Embryonic facial prominence (tissue), 1 donor: ENCODE data around the gene TPM4.

Experiments used
- DNase-seq: peaks from one replicate; pipeline ENCODE4 v3.0.0-alpha.2; 2016; ENCODE audit errors: extremely low spot score

TPM4 gene

DNA sequence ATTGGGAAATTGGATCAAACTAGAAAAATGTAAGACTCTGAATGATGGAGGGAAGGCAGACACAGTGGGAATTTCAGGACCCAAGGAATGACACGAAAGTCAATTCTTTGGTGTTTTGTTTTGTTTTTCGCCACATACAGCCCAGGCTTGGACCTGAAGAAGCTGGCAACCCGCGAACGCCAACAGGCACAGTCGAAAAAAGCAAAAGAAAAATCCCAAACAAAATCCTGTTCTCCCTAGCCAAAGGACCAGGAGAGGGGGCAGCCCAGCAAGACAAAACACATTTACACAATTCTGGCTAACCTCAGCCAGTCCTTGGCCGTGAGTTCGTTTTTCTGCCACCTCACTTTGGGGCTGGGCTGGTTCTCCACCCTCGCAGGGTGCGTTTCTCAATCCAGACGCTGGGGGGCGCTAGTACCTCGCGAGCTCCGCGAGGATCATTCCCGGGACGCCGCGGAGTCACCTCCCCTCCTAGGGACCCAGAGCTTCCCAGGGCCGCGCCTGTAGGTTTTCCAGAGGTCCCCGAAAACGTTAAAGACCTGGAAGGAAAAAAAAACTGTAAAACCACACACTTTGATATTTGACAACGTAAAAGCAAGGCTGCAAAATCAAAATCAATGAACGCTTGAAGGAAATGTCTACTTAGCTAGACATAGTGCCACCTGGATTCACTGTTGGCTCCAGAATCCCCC is 34.9 kb upstream of the TPM4 start:
- DNase-seq: no peak

DNA sequence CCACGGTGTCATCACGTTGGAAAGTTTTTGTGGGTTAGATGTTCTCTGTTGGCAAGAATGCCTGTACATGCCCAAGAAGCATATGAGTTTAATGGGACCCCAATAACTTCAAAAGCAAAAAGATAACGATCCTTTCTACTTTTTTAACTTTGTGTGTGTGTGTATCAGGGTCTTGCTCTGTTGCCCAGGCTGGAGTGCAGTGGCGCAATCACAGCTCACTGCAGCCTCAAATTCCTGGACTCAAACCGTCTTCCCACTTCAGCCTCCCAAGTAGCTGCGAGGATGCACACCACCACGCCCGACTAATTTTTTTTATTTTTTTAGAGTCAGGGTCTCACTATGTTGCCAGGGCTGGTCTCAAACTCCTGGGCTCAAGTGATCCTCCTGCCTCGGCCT is 34.3 kb upstream of the TPM4 start:
- DNase-seq: no peak

DNA sequence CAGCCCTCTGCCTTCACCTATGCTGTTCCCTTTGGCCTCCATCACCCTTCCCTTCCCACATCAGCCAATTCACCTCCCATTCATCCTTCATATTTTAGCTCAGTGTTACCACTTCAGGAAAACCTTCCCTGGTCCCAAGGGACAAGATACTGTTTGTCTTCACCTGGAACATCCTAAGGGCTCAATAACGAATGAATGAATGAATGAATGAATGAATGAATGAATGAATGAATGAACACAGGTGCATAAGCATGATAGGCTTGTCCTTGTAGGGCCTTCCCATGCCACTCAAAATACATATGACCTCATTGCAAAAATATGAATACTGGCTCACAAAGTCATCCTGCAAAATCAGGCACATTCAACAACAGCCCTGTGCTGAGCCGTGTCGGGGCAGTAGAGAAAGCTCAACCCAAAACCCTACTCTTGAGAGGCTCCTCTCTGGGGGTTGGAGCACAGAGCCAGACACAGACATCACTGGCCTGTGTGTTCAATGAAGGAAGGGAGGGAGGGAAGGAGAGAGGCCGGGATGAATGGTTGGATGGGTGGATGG is 33.7 kb upstream of the TPM4 start:
- DNase-seq: no peak

DNA sequence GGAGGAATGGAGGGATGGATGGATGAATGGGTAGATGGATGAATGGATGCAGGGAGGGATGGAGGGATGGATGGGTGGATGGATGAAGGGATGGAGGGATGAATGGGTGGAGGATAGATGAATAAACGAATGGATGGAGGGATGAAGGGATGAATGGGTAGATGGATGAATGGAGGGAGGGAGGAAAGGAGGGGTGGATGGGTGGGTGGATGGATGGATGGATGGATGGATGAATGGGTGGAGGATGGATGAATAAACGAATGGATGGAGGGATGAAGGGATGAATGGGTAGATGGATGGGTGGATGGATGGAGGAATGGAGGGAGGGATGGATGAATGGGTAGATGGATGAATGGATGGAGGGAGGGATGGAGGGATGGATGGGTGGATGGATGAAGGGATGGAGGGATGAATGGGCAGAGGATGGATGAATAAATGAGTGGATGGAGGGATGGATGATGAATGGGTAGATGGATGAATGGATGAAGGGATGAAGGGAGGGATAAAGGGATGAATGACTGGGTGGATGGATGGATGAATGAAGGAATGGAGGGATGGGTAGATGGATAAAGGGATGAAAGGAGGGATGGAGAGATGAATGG is 33.0 kb upstream of the TPM4 start:
- no peak for DNase-seq

DNA sequence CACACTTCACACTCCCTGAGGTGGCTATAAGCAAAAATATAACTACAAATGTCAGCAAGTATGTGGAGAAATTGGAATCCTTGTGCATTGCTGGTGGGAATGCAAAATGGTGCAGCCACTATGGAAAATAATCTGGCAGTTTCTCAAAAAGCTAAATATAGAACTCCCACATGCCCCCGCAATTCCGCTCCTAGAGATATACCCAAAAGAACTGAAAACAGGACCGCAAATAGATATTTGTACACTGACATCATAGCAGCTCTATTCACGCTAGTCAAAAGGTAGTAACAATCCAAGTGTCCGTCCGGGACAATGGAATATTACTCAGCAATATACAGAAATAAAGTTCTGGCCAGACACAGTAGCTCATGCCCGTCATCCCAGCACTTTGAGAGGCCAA is 31.5 kb upstream of the TPM4 start:
- DNase-seq: no peak

DNA sequence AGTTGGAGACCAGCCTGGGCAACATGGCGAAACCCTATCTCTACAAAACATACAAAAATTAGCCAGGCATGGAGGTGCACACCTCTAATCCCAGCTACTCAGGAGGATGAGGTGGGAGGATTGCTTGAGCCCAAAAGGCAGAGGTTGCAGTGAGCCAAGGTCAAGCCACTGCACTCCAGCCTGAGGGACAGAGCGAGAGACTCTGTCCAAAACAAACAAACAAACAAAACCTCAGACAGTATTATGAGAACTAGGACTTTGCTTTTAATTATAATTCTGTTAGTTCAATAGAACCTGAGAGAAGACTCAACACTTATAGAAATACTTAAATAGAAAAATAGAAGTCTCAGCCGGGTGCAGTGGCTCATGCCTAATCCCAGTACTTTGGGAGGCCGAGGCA is 31.1 kb upstream of the TPM4 start:
- DNase-seq: no peak

DNA sequence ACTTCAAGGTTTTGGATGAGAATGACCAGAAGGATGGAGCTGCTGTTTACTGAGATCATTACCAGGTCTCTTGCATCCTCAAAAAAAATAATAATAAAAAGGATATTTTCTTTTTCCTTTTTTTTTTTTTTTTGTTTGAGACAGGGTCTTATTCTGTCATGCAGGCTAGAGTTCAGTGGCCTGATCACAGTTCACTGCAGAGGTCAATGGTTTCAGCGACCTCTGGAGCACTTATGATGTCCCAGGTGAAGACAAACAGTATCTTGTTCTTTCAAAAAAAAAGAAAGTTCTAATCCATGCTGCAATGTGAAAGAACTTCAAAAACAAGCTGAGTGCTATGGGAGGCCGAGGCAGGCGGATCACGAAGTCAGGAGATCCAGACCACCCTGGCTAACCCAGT is 30.4 kb upstream of the TPM4 start:
- no peak for DNase-seq

DNA sequence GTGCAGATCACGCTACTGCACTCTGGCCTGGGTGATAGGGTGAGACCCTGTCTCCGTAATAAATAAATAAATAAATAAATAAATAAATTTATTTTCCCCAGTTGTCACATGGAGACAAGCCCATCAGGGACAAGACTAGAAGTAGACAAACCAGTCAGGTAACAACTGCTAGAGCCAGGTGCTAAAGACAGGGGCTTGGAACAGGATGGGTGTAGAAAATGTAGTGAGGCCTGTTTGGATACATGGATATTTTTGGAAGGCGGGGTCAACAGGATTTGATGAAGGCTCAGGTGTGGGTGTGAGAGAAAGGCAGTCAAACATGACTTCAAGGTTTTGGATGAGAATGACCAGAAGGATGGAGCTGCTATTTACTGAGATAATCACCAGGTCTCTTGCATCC is 27.7 kb upstream of the TPM4 start:
- DNase-seq: no peak

DNA sequence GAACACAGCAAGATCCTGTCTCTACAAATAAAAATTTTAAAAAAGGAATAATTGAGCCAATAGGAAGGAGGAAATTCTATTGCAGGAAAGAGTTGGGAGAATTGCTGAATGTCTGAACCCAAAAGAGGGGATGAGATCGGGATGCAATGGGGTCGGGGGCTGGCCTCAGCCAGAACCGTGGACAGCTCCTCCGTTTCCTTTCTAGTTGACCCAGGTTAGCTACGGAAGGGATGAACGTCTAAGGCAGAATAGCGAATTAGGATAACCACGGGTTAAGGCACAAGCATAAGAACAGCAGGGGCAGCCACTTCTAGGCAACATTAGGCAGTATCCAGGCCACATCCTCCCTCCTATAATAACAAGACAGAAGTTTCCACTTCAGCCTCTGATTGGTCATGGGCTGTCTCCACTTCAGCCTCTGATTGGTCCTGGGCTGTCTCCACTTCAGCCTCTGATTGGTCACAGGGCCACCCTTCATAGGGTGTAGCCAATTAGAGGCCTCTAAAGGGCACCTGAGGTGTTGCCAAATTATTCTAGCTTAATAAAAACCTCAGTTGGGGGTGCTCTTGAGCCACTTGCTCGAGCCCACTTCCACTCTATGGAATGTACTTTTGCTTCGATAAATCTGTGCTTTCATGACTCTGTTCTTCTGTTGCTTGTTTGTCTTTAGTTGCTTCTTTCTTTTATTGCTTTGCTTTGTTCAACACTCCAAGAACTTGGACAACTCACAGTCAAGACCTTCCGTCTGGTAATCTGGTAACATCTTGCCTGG is 24.9 kb upstream of the TPM4 start:
- no peak for DNase-seq

DNA sequence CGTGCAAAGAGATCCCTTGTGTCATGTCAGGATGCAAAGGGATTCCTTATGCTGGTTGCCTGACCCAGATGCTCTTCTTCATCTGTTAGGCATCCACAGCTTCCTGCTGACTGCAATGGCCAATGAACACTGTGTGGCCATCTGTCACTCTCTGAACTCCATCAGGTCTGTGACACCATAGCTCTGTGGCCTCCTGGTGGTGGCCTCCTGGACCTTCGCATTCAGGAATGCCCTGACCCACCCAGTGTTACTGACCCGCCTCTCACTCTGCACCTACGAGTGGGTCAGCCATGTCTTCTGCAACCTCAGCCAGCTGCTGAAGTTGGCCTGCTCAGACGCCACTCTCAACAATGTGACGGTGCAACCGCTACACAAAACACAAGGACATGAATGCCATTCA is 23.9 kb upstream of the TPM4 start:
- DNase-seq: no peak

DNA sequence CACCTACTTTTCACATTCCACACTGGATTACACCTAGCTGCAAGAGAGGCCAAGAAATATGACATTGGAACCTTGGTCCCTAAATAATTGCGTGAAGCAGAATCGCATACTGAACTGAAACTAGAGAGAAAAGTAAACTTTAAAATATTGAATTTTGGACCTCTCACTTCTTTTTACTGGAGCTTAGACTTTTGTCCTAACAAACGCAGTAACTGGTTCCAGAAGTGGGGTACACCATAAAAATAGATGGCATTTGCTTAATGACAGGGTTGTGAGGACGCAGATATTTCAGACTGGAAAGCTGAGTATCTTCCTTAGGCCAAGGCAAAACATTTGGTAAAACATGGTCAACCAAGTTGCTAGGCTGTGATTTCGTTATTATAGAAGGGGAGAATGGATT is 19.2 kb upstream of the TPM4 start:
- DNase-seq: no peak

DNA sequence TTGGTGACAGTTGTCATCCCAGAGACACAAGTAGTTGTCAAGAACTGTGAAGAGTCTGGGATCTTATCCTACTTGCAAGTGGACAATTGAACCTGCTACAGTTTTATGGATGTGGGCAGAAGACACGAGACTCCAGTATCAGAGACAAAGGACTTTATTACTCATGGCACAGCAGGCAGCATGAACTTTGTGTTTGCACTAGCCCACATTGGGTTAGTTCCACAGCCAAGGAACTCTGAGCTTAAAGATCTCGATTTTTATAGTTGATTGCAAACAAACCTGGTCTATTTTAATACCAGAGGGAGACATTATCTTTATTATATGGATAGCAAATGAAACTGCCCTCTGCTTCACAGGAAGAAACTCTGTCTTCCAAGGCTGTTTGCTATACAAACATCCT is 16.0 kb upstream of the TPM4 start:
- no peak for DNase-seq

DNA sequence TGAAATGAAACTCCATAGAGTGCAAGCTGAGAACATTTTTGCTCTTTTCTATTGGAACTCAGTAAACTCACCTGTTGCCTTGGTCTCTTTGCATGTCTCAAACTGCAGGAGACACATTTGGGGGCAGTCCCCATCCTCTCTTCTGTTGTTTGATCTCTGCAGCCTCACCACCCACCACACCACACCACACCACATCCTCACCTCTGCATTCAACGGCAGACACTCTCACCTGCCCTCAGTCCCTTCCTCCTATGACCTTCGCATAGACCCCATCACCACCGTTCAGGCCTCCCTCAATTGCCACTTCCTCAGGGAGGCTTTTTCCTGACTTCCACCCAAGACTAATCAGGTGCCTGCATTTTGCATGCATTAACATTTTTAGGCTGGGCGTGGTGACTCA is 14.4 kb upstream of the TPM4 start:
- no peak for DNase-seq

DNA sequence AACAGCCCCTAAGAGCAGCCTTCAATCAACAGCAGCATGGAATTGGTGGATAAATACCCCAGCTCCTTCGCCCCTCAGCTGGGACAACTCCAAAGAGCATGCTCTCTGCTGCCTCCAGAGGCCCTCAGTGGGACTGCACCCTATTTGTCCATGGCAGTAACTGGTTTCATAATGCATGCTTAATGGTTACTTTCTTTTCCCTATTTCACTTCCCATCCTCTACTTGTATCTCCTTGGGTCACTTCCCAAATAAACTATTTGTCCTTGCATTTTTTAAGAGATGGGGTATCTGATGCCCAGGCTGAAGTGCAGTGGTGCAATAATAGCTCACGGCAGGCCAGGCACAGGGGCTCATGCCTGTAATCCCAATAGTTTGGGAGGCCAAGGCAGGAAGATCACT is 13.5 kb upstream of the TPM4 start:
- no peak for DNase-seq

DNA sequence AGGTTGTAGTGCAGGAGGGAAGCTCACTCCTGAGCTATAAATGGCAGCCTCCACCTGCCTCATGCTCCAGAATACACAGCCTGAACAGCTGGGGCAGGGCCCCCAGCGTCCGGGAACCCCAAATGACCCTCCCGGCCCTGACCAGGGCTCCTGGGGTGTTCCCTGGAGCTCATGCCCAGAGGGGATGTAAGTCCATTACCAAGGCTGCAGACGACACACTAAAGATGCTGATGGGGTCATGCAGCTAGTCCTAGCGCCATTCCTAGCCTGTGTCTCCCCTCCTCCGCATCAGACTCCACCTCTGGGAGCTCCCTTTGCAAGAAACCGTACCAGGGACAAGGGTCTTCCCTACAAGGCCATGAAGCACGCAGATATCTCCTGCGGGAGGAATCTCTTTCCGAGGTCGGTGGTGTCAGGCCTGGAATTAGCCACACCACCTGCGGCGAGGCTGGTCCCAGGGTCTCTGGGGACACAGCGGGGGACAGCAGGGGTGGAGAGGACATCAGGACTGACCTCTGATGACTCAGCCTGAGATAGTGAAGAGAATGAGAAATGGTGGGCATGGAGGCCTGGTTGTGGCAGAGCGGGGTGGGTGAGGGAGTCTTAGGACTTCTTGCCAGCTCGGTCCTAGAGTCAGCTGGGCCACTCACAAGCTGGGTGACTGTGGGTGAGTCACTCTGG is 11.9 kb upstream of the TPM4 start:
- no peak for DNase-seq

DNA sequence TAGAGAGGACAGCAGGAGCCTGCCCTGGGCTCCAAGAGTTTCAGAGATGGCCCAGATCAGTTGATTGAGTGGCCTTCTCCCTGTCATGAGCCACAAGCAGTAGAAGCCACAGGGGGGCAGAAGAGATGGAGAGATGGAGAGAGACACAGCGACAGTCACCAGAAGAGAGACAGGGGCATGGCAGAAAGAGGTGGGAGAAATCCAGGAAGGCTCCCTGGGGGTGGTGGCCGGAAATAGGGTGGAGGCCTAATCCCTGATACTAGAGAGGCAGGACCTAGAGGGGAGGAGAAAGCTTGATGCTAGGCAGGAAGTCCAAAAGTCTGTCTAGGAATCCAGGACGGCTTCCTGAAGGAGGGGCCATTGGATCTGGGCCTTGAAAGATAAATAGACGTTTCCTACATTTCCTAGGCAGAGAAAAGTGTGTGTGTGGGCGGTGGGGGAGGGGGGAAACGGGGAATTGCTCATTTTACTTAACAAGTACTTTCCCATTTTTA is 9.6 kb upstream of the TPM4 start:
- no peak for DNase-seq

DNA sequence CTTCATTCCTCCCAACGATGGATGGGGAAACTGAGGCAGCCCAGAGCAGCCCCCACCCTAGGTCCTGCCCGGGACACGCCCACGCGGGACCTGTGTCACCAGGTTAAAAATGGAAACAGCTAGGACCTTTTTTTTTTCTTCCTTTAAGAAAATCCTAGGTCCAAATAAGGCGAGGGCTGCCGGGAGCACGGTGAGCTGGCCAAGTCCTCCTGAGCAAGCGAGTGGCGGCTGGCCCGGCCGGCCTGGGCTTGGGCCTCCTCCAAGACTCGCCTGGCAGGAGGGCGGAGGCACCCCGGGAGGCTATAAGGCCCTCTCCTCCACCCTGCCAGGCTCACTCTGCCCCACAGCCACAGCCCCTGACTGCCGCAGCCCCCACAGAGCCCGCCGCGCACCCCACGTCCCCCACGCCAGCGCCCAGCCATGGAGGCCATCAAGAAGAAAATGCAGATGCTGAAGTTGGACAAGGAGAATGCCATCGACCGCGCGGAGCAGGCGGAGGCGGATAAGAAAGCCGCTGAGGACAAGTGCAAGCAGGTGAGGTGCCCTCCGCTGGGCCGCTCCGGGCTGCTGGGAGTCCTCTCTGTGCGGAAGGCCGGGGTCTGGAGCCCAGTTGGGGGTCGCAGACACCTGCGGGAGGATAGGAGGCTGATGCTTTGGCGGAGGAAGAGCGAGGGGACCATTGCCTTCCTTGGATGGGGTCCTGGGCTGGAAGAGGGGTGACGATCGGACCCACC is 8.9 kb upstream of the TPM4 start:
- no peak for DNase-seq

DNA sequence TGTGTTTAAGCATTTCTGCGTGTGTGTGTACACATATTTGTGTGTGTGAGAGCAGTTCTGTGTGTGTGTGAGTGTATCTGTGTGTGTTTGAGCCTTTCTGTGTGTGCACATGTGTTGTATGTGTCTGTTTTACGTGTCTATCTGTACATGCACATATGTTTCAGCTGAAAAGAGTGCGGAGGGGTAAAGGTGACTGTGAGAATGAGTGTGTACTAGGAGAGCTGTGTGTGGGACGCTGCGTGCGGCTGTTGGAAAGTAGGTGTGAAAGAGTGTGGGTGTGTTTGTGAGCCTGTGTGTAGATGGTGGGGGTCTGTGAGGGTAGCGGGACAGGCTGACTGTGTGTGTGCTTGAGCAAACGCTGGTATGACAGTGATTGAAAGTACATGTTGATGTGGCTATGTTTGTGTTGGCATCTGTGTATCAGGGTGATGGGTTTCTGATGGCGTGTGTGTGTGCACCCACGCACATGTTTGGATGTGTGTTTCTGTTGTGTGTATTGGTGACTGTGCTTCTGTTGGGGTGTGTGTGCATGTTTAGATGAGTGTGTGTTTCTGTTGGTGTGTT is 7.5 kb upstream of the TPM4 start:
- DNase-seq: no peak

DNA sequence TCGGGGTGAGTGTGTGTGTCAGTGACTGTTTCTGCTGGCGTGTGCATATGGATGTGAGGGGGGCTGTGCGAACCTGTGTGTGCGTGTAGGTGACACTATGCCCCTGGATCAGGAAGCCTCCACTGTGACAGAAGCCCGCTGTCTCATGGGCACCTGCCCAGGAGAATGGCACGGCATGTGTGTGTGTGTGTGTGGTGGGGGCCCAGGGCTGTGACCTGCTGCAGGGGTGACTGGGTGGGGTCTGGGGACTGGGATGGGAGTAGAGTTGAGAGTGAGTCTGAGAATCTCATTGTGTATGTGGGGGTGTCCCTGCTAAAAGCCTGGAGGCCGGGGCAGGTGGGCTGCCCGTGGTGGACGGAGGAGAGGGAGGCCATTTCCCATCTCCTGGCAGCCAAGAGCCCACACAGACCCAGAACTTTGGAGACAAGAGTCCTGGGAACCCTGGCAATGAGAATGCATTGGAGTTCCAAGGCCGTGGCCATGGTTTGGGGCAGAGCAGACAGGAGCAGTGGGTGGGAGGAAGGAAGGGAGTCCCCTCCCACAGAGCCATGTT is 6.4 kb upstream of the TPM4 start:
- DNase-seq: no peak

DNA sequence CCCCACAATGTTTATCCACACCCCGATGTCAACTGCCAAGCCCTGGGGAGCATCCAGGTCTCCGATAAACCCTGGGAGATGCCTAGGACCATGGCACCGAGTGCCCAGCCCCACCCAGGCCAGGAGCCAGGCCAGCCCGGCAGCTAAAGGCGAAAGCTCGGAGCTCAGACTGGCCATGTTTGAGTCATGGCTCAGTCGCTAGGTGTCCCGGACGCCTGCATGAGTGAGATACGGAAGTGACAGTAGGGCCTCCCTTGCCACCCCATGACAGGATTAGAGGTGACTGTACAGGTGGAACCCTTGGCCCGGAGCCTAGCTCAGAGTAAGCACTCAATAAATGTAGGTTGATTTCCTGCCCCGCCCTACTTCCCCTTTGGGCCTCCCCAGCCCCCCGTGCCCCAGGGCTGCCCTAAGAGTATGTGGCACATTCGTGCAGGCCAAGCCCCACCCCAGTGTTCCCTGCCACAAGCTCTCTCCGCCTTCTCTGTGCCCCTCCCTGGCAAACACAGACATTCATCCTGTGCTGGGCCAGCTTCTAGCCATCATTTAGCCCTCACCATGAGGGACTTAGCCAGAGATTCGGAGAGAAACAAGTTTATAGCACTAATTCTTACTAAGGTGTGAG is 5.8 kb upstream of the TPM4 start:
- DNase-seq: no peak
